Measurements from ENCODE around the gene SIRT5. TPM values are rescaled to one million over a fixed set of nuclear protein-coding genes. Genes with fewer than 3 reads are reported as not detected.
A peak's percentile ranks its signal among the peaks of the same experiment; 100 is the strongest.

SIRT5 gene
- total RNA-seq, 3 donors from 2014 or later = 10.2 to 20.6 (median 14.5) TPM

GRCh38 chr6:13566500-13566899, 7.9 kb upstream of the SIRT5 start:
- no peaks in the 10 kb centered on the region for H3K36me3 ChIP-seq
- DNase-seq (ENCODE audit: low spot score in 2 of 2) = no peak
- no peaks in the 10 kb centered on the region for H3K4me1 ChIP-seq
- TF ChIP-seq CTCF (IDR thresholded peaks at IDR 0.05) (no peak), POLR2A (IDR thresholded peaks at IDR 0.05) (no peak), POLR2AphosphoS5 (IDR thresholded peaks at IDR 0.05) (no peak)
- no peak overlapping the region for H3K27ac ChIP-seq
- no peak overlapping the region for H3K4me3 ChIP-seq
- intact Hi-C loops (cut with DNase I; ENCODE audit: low total_unique reads) = no loop called here
- no peaks in the 10 kb centered on the region for H3K9me3 ChIP-seq
- no peaks in the 10 kb centered on the region for H3K27me3 ChIP-seq

DNA sequence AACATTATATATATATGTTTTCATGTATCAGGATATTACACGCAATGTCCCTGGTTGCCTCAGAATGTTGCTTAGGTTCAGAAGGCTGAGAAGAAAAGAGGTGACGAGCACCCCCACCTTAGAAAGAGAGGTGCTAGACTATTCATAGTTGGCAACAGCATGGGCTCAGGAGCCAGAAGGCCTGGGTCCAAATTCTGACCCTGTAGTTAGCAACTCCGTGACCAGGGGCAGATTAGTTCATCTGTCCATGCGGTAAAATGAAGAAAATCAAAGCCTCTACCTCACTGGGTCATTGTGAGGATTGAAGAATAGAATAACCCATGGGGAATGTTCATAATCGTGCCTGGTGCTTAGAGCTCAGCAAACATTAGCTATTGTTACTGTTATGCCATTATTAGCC, 5.4 kb upstream of the SIRT5 start:
- intact Hi-C loops (cut with DNase I; ENCODE audit: low total_unique reads) = no loop called here
- H3K27ac ChIP-seq = no peak overlapping the region
- no peaks in the 10 kb centered on the region for H3K27me3 ChIP-seq
- TF ChIP-seq POLR2AphosphoS5 (IDR thresholded peaks at IDR 0.05) (no peak), POLR2A (IDR thresholded peaks at IDR 0.05) (no peak), CTCF (IDR thresholded peaks at IDR 0.05) (no peak)
- H3K9me3 ChIP-seq = no peaks in the 10 kb centered on the region
- DNase-seq (ENCODE audit: low spot score in 2 of 2) = no peak
- no peaks in the 10 kb centered on the region for H3K36me3 ChIP-seq
- H3K4me3 ChIP-seq = no peak overlapping the region
- H3K4me1 ChIP-seq = no peaks in the 10 kb centered on the region

DNA sequence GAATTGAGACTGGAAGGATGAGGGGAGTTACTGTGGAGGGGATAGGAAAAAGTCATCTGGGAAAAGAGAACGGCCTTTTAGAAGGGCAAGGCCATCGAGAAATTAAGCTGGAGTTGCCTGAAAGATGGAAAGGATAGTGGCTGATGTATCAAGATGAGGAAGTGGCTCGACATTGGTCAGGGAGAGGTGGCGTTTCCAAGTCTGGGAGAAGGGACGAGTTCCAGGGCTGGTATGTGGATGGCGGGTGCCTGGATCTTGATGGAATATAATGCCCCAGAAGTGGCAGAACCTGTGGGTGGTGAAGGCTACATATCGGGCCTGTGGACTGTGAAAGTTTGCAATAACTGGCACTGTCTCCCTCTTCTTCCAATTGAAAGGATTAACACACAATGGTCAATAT, 2.2 kb upstream of the SIRT5 start:
- Histone ChIP-seq H3K27me3 (no peaks in the 10 kb centered on the region), H3K36me3 (no peaks in the 10 kb centered on the region), H3K4me3 (no peak overlapping the region), H3K9me3 (no peaks in the 10 kb centered on the region), H3K4me1 (no peaks in the 10 kb centered on the region), H3K27ac (no peak overlapping the region)
- TF ChIP-seq POLR2AphosphoS5 (IDR thresholded peaks at IDR 0.05) (no peak), CTCF (IDR thresholded peaks at IDR 0.05) (no peak), POLR2A (IDR thresholded peaks at IDR 0.05) (no peak)
- no peak for DNase-seq (ENCODE audit: low spot score in 2 of 2)
- intact Hi-C loops (cut with DNase I; ENCODE audit: low total_unique reads) = no loop called here

- Histone ChIP-seq H3K4me1 (no peaks in the 10 kb centered on the region), H3K36me3 (no peaks in the 10 kb centered on the region), H3K9me3 (no peaks in the 10 kb centered on the region), H3K27ac (peak overlapping the region; percentile 94 to 97), H3K27me3 (no peaks in the 10 kb centered on the region), H3K4me3 (peak overlapping the region; percentile 76 to 87 (median 84))
- no peak for DNase-seq (ENCODE audit: low spot score in 2 of 2)
- intact Hi-C loops (cut with DNase I; ENCODE audit: low total_unique reads) = no loop called here
- no peak for TF ChIP-seq POLR2A (IDR thresholded peaks at IDR 0.05)
- no peak for TF ChIP-seq POLR2AphosphoS5 (IDR thresholded peaks at IDR 0.05)
- TF ChIP-seq CTCF (IDR thresholded peaks at IDR 0.05) = no peak
These were observed 1.3 kb upstream of the SIRT5 start for GRCh38 chr6:13572951-13573654.

DNA sequence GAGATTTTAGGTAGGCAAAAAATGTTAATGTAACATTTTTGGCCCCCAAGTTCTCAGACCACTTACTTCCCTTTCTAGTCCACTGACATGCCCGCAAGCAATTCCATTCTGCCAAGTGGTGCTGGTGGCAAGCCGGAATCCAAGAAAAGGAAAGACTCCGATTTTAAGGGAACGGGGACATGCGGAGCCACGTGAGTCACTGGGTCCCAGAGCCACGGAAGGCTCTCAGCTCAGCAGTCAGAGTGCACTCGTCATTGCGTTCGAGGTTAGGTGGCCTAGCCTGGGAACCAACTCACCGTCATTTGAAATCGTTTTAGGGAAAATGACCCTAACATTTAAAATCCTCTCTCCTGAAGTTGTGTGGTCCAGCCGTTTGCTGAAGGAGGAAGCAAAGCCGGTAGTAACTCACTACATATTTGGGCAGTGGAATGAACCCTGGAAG, 711 bp upstream of the SIRT5 start:
- Histone ChIP-seq H3K27me3 (no peaks in the 10 kb centered on the region), H3K27ac (peak overlapping the region; percentile 94 to 97), H3K4me3 (peak overlapping the region; percentile 76 to 87 (median 84)), H3K9me3 (no peaks in the 10 kb centered on the region), H3K4me1 (no peaks in the 10 kb centered on the region), H3K36me3 (no peaks in the 10 kb centered on the region)
- TF ChIP-seq POLR2A (IDR thresholded peaks at IDR 0.05) (no peak), CTCF (IDR thresholded peaks at IDR 0.05) (no peak), POLR2AphosphoS5 (IDR thresholded peaks at IDR 0.05) (no peak)
- DNase-seq (ENCODE audit: low spot score in 2 of 2) = no peak
- intact Hi-C loops (cut with DNase I; ENCODE audit: low total_unique reads) = no loop called here
